Activated T-helper 2 cell treated with anti-CD3 and anti-CD28 coated beads, Interferon-gamma antibody, Interleukin-2, Interleukin-4, amounts not matched to agents 10 μg/mL and 5 μg/mL and 100 μg/mL, durations not matched to agents 14 hours and 24 hours and 36 hours (primary cell): ENCODE results near the gene MTIF2. TPM values are rescaled to one million over a fixed set of nuclear protein-coding genes. Genes with fewer than 3 reads are reported as not detected.
"Not testable (repeated sequence)": the region's sequence is repeated elsewhere in the genome, so short reads cannot be mapped to it uniquely, and the experiment has no call there.

Experiments used
- DNase-seq: peaks from one replicate; pipeline ENCODE4 v3.0.0; 2021; ENCODE audit warnings: low spot score
- H3K27ac Mint-ChIP-seq: one replicate; pipeline ENCODE4 v1.8.0; 2021; ENCODE audit warnings: mixed read lengths
- H3K27me3 Mint-ChIP-seq: one replicate; pipeline ENCODE4 v1.8.0; 2021; ENCODE audit warnings: low read depth, mixed read lengths
- H3K36me3 Mint-ChIP-seq: one replicate; pipeline ENCODE4 v1.8.0; 2021; ENCODE audit warnings: low read depth, mixed read lengths
- H3K4me1 Mint-ChIP-seq: one replicate; pipeline ENCODE4 v1.8.0; 2021; ENCODE audit warnings: low read depth, mixed read lengths
- H3K4me3 Mint-ChIP-seq: one replicate; pipeline ENCODE4 v1.8.0; 2021; ENCODE audit warnings: low read depth, mild to moderate bottlenecking, moderate library complexity, mixed read lengths
- H3K9me3 Mint-ChIP-seq: one replicate; pipeline ENCODE4 v1.8.0; 2021; ENCODE audit warnings: mixed read lengths
- intact Hi-C: fragments of 100-400 bp; cut with micrococcal nuclease; formaldehyde crosslinking; loops from one replicate; pipeline ENCODE4 v1.15.1; 2023
- total RNA-seq: library from RNA; stranded (reverse); gene quantifications from 2 replicates; pipeline ENCODE4 v1.2.3, GENCODE V29; 2022

The MTIF2 gene, protein sequence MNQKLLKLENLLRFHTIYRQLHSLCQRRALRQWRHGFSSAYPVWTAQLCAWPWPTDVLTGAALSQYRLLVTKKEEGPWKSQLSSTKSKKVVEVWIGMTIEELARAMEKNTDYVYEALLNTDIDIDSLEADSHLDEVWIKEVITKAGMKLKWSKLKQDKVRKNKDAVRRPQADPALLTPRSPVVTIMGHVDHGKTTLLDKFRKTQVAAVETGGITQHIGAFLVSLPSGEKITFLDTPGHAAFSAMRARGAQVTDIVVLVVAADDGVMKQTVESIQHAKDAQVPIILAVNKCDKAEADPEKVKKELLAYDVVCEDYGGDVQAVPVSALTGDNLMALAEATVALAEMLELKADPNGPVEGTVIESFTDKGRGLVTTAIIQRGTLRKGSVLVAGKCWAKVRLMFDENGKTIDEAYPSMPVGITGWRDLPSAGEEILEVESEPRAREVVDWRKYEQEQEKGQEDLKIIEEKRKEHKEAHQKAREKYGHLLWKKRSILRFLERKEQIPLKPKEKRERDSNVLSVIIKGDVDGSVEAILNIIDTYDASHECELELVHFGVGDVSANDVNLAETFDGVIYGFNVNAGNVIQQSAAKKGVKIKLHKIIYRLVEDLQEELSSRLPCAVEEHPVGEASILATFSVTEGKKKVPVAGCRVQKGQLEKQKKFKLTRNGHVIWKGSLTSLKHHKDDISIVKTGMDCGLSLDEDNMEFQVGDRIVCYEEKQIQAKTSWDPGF
- 40.2 and 42.7 TPM in 2 replicates for total RNA-seq

DNA sequence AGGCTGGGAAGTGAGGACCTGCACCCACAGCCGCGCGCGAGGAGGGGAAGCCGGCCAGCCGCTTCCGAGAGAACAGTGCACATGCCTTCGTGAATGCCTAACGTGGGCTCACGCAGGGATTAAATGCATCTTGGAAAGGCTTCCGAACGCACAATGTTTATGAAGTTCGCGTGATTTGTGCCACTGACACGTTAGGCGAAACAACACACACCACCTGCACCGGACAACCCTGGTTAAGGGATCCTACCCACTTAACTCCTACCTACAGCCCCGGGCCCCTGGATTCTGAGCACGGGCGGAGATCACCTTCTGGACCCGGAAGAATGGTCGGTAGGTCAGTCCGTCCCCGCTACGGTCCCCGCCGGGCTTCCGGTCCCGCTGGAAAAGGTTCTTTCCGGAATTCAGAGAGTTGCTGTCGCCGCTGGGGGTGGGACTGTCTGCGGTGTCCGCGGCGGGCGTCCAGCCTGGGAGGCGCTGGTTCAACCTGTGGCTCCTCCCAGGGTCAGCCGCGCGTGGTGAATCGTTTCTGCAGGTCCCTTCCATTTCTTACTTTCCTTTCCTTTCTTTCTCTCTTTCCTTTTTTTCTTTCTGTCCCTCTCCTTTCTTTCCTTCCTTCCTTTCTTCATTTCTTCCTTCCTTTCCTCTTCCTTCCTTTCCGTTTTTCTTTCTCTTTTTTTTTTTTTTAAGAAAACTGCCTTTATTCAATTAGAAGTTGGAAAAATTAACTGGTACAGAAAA is at the start of gene MTIF2:
Gene MTIF2, minus strand, starts transcription at position 325 of the 738 bp plus-strand sequence. CDS start 5,373 bp downstream, outside the sequence.
- Mint-ChIP-seq H3K36me3 (peaks cover 24% of the 10 kb centered on the region), H3K4me1 (peaks cover 15% of the 10 kb centered on the region), H3K4me3 (peak within 1 kb of the TSS; percentile 97), H3K9me3 (no peaks in the 10 kb centered on the region), H3K27me3 (no peaks in the 10 kb centered on the region), H3K27ac (peak within 1 kb of the TSS; percentile 92)
- DNase-seq: peak; percentile 82
- intact Hi-C loops: loop anchor here (1.0 to 2.0 kb wide), 6 partner anchors 13 to 348 kb away; partner anchors contain the start of genes CCDC88A, CLHC1, PPP4R3B and RPS27A

DNA sequence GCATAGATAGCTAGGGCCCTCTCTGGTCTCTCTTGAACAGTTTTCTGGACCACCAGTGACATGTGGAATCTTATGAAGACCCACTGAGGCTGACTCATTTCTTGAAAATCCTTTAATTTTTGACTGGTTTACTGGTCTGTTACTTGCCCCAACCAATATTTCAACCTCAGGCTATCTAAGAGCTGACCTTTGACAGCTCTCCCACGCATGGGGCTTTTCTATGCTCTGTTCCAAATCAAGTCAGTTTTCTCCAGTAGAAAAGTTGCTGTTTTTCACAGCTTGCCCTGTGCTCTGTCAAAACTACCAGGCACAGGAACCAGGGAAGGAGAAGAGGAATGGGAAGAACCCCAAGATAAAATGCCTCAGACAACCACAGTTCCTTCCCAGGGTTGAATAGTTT is 46.0 kb upstream of the MTIF2 start:
- H3K36me3 Mint-ChIP-seq: no peaks in the 10 kb centered on the region
- H3K4me1 Mint-ChIP-seq: peaks cover 17% of the 10 kb centered on the region
- intact Hi-C loops: no loop called here
- no peaks in the 10 kb centered on the region for H3K27me3 Mint-ChIP-seq
- no peak for DNase-seq
- H3K9me3 Mint-ChIP-seq: no peaks in the 10 kb centered on the region
- H3K4me3 Mint-ChIP-seq: no peak overlapping the region
- H3K27ac Mint-ChIP-seq: no peak overlapping the region

DNA sequence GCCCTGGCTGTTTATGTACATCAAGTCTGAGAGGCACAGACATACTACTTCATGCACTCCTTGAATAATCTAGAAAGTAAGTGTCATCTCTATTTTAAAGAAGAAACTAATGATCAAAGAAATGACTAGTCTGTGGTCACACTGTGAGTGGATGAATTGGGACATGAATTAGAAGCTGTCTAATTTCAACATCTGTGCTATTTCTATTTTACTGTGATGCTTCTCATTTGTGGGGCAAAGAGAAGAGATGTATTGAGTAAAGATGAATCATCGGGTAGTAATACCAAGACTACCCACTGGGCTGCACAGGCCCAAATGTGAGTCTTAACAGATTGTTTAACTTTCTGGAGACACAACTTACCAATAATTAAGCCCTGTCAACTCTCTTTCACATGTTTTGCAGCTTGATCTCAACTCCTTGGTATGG is 42.4 kb upstream of the MTIF2 start:
- DNase-seq: no peak
- H3K27ac Mint-ChIP-seq: peak overlapping the region; percentile 43

DNA sequence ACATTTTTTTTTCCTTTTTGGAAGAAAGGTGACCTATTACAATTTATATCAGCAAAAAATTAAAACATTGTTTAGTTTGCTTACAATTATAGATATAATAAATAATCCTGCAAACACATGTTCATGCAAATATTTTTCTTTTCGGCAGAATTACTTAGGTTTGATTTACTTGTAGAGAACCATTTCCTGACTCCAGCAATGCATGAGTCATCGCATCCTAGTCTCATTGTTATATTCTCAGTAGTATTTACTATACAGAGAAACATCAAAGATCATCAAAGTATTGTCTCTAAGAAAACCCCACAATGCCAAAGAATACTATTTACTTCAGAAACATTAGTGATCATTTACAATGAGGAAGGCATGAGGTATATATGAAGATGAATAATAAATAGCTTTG is 40.4 kb upstream of the MTIF2 start:
- no peaks in the 10 kb centered on the region for H3K36me3 Mint-ChIP-seq

More for the DNA sequence above, 42.4 kb upstream of the MTIF2 start:
- H3K9me3 Mint-ChIP-seq: no peaks in the 10 kb centered on the region
- no peaks in the 10 kb centered on the region for H3K36me3 Mint-ChIP-seq
- no peaks in the 10 kb centered on the region for H3K27me3 Mint-ChIP-seq
- intact Hi-C loops: loop anchor here (1.0 to 2.0 kb wide), 5 partner anchors 9 to 107 kb away; partner anchors contain the start of genes CCDC88A, CLHC1, MTIF2 and RPS27A
- H3K4me1 Mint-ChIP-seq: peaks cover 22% of the 10 kb centered on the region
- no peak overlapping the region for H3K4me3 Mint-ChIP-seq

GRCh38 chr2:55302241-55302640 is 33.2 kb upstream of the MTIF2 start:
- Mint-ChIP-seq H3K27me3 (peaks cover 1% of the 10 kb centered on the region), H3K27ac (no peak overlapping the region), H3K9me3 (no peaks in the 10 kb centered on the region), H3K36me3 (no peaks in the 10 kb centered on the region), H3K4me3 (no peak overlapping the region), H3K4me1 (peaks cover 3% of the 10 kb centered on the region)
- intact Hi-C loops: loop anchor here (1.0 kb wide), 1 partner anchor 9 kb away; no protein-coding TSS in a partner anchor
- DNase-seq: no peak

More for the DNA sequence above, 40.4 kb upstream of the MTIF2 start:
- intact Hi-C loops: no loop called here
- Mint-ChIP-seq H3K9me3 (no peaks in the 10 kb centered on the region), H3K27me3 (no peaks in the 10 kb centered on the region), H3K27ac (no peak overlapping the region), H3K4me1 (peaks cover 22% of the 10 kb centered on the region), H3K4me3 (no peak overlapping the region)
- DNase-seq: no peak

DNA sequence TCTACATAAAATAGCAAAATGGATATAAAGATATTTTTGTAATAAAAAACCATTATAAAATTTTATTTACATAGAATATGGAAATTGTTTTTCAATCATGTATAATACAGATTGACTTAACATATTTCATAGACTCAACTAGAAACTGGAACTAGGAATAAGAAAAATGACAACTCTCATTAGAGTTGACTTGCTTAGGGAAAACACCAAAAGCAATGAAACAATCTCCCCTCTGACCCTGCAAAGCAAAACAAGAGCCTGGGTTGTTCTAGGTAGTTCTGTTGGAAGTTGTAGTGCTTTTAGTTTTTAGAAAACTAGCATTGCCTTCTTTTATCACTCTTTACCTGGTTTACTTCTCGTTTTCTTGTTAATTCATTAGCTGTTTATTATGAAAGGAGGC is 32.2 kb upstream of the MTIF2 start:
- DNase-seq: no peak
- peaks cover 1% of the 10 kb centered on the region for H3K27me3 Mint-ChIP-seq
- H3K4me1 Mint-ChIP-seq: peaks cover 3% of the 10 kb centered on the region
- no peak overlapping the region for H3K27ac Mint-ChIP-seq
- no peaks in the 10 kb centered on the region for H3K9me3 Mint-ChIP-seq
- no peaks in the 10 kb centered on the region for H3K36me3 Mint-ChIP-seq
- intact Hi-C loops: no loop called here
- H3K4me3 Mint-ChIP-seq: no peak overlapping the region

DNA sequence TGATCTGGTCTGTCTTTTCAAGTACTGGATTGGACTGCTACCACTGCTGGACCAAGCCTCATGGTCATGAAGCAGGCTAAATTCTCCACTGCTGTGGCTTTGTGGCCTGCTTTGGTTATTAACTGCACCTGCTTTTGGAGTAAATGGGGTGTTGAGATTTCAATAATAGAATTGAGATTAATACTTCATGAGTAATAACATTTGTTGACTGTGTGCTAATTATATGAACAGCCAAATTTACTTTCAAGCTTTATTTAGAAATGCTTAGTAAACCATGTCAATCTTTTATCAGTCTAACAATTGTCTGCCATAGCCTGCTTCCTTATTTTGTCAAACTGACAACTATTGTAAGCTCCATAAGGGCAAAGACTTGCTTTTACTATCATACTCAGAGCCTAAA is 27.4 kb upstream of the MTIF2 start:
- Mint-ChIP-seq H3K27me3 (no peaks in the 10 kb centered on the region), H3K4me3 (no peak overlapping the region), H3K9me3 (no peaks in the 10 kb centered on the region), H3K4me1 (peaks cover 9% of the 10 kb centered on the region), H3K36me3 (peaks cover 10% of the 10 kb centered on the region), H3K27ac (no peak overlapping the region)
- DNase-seq: no peak
- intact Hi-C loops: no loop called here

DNA sequence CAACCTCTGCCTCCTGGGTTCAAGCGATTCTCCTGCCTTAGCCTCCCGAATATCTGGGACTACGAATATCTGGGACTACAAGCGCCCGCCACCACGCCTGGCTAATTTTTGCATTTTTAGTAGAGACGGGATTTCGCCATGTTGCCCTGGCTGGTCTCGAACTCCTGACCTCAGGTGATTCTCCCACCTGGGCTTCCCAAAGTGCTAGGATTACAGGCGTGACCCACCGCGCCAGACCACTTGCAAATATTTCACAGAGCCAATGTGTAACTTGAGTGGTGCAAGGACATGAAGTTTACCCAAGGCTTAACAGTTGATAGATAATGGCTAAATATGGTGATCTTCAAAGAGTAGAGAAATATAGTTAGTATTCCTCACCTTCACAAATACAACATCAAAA is 14.1 kb upstream of the MTIF2 start:
- no peaks in the 10 kb centered on the region for H3K27me3 Mint-ChIP-seq
- peaks cover 5% of the 10 kb centered on the region for H3K36me3 Mint-ChIP-seq
- peak overlapping the region; percentile 48 for H3K4me3 Mint-ChIP-seq
- no peak overlapping the region for H3K27ac Mint-ChIP-seq
- no peaks in the 10 kb centered on the region for H3K9me3 Mint-ChIP-seq
- intact Hi-C loops: loop anchor here (5.0 to 10.0 kb wide), 2 partner anchors 51 to 412 kb away; partner anchors contain the start of genes CLHC1, PNPT1 and RPS27A
- H3K4me1 Mint-ChIP-seq: peaks cover 11% of the 10 kb centered on the region
- DNase-seq: no peak

GRCh38 chr2:55282110-55282917 is 13.3 kb upstream of the MTIF2 start:
- Mint-ChIP-seq H3K27me3 (peaks cover 2% of the 10 kb centered on the region), H3K4me3 (peak overlapping the region; percentile 83), H3K36me3 (peaks cover 5% of the 10 kb centered on the region), H3K4me1 (peaks cover 11% of the 10 kb centered on the region), H3K27ac (peak overlapping the region; percentile 85), H3K9me3 (no peaks in the 10 kb centered on the region)
- intact Hi-C loops: loop anchor here (1.0 to 10.0 kb wide), 5 partner anchors 13 to 412 kb away; partner anchors contain the start of genes CLHC1, MTIF2, PNPT1 and RPS27A
- peak; percentile 85 for DNase-seq

DNA sequence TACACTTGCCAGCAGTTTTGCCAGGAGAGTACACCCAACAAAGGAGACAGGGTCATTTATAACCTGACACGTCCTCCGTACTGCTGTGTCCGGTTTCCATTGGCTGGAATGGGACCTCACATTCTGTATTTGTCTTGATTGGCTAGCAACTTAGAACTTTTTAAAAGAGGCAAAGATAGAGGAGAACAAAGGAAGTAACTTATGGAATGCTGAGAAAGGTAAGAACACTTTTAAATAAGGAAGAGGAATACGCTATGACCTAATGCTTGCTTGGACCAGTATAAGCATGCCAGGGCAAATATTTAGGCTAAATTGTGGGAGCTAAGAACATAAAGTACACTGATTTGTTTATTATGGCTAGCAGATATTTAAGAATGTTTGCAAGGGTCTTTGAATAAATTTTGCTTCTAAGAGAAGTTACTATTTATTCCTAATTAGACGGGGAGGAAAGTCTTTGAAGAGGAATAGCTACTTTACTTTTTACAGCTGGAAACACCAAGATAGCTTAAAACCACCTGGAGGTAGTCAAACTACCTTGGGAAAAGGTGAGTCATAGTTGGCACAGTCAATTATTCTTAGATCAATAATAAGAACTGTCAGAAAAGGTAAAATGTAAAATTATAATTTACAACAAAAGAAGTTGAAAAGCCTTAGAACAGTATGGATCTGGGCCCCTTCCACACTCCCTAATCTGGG is 12.0 kb upstream of the MTIF2 start:
- Mint-ChIP-seq H3K4me1 (peaks cover 11% of the 10 kb centered on the region), H3K27ac (peak overlapping the region; percentile 38), H3K4me3 (peak overlapping the region; percentile 58)
- not testable (repeated sequence) for H3K27me3 Mint-ChIP-seq, H3K9me3 Mint-ChIP-seq, H3K36me3 Mint-ChIP-seq, DNase-seq
- intact Hi-C loops: loop anchor here (5.0 to 10.0 kb wide), 2 partner anchors 49 to 414 kb away; partner anchors contain the start of genes CLHC1, PNPT1 and RPS27A

GRCh38 chr2:55279859-55280424 is 10.9 kb upstream of the MTIF2 start:
- not testable (repeated sequence) for H3K27me3 Mint-ChIP-seq, H3K36me3 Mint-ChIP-seq, H3K4me3 Mint-ChIP-seq, DNase-seq, H3K9me3 Mint-ChIP-seq, H3K27ac Mint-ChIP-seq
- H3K4me1 Mint-ChIP-seq: peaks cover 11% of the 10 kb centered on the region
- intact Hi-C loops: loop anchor here (5.0 to 10.0 kb wide), 2 partner anchors 48 to 415 kb away; partner anchors contain the start of genes CLHC1, PNPT1 and RPS27A
